Measurements from ENCODE around the gene ADRA2B.

DNA sequence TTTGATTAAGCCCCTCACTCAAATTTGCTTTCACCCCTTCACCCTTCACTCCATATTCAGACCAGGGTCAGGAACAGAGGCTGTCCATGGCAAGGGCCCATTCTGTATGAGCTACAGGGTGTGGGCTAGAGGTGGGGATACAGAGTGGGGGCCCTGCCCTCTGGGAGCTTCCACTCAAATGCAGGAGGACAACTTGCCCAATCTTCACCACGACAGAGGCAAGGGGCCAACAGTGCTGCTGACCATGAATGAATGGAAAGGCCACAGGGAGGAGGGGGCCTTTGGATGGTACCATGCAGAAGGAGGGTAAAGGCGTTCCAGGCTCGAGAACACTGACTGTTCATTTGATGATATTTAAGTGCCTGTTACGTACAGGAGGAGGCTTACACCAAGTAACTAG lies 22.8 kb downstream of the ADRA2B start:
- TF ChIP-seq NR3C1 (CRISPR knock-in tag; conservative IDR thresholded peaks at IDR 0.05; ENCODE audit: low read depth) (no peak), USF2 (CRISPR knock-in tag; IDR thresholded peaks at IDR 0.05) (no peak), CTCF (IDR thresholded peaks at IDR 0.05) (no peak), JUN (CRISPR knock-in tag; IDR thresholded peaks at IDR 0.05) (no peak), ZNF512 (CRISPR knock-in tag; IDR thresholded peaks at IDR 0.05; ENCODE audit: borderline replicate concordance) (no peak), FOXP4 (CRISPR knock-in tag; IDR thresholded peaks at IDR 0.05) (no peak)

Measured in WTC11 (cell line).